ENCODE results near the gene CCL20.

- TF ChIP-seq IRF2 (CRISPR knock-in tag; IDR thresholded peaks at IDR 0.05; ENCODE audit: borderline replicate concordance, low read depth) (no peak), SP1 (CRISPR knock-in tag; conservative IDR thresholded peaks at IDR 0.05) (no peak), CTCF (IDR thresholded peaks at IDR 0.05) (no peak), NR1H2 (CRISPR knock-in tag; IDR thresholded peaks at IDR 0.05) (no peak), CREB1 (CRISPR knock-in tag; IDR thresholded peaks at IDR 0.05) (no peak), GTF2I (CRISPR knock-in tag; conservative IDR thresholded peaks at IDR 0.05) (no peak), ATF3 (CRISPR knock-in tag; conservative IDR thresholded peaks at IDR 0.05) (no peak)
- TF ChIP-seq, protein P1, sequence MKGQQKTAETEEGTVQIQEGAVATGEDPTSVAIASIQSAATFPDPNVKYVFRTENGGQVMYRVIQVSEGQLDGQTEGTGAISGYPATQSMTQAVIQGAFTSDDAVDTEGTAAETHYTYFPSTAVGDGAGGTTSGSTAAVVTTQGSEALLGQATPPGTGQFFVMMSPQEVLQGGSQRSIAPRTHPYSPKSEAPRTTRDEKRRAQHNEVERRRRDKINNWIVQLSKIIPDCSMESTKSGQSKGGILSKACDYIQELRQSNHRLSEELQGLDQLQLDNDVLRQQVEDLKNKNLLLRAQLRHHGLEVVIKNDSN (CRISPR knock-in tag; IDR thresholded peaks at IDR 0.05): no peak
- TF ChIP-seq, protein P2, sequence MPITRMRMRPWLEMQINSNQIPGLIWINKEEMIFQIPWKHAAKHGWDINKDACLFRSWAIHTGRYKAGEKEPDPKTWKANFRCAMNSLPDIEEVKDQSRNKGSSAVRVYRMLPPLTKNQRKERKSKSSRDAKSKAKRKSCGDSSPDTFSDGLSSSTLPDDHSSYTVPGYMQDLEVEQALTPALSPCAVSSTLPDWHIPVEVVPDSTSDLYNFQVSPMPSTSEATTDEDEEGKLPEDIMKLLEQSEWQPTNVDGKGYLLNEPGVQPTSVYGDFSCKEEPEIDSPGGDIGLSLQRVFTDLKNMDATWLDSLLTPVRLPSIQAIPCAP (CRISPR knock-in tag; IDR thresholded peaks at IDR 0.05): no peak
Measured at GRCh38 chr2:227767830-227768229, 45.8 kb upstream of the CCL20 start.

All from WTC11 (cell line).